Upper lobe of right lung (tissue), 1 donor: ENCODE results near the gene B3GNT7. TPM values are rescaled to one million over a fixed set of nuclear protein-coding genes. Genes with fewer than 3 reads are reported as not detected.

Experiments used
- ATAC-seq: fragments of 200-7000 bp; cut with Tn5 transposase; one replicate; pipeline ENCODE4 v1.9.1; 2020; ENCODE audit warnings: mild to moderate bottlenecking, moderate library complexity
- DNase-seq: peaks from one replicate; pipeline ENCODE4 v3.0.0-alpha.2; 2020
- H3K27ac ChIP-seq: fragments of 200-600 bp; one replicate; pipeline ENCODE4 v1.8.0; 2022
- H3K27me3 ChIP-seq: fragments of 200-600 bp; one replicate; pipeline ENCODE4 v1.8.0; 2022; ENCODE audit warnings: mild to moderate bottlenecking
- H3K36me3 ChIP-seq: fragments of 200-600 bp; one replicate; pipeline ENCODE4 v1.8.0; 2022
- H3K4me1 ChIP-seq: fragments of 200-600 bp; one replicate; pipeline ENCODE4 v1.8.0; 2022
- H3K4me3 ChIP-seq: fragments of 200-600 bp; one replicate; pipeline ENCODE4 v1.8.0; 2022; ENCODE audit warnings: mild to moderate bottlenecking
- H3K9me3 ChIP-seq: fragments of 200-600 bp; one replicate; pipeline ENCODE4 v1.8.0; 2022
- CTCF ChIP-seq: fragments of 200-600 bp; IDR thresholded peaks from one replicate; pipeline ENCODE4 v1.8.0; 2022; ENCODE audit warnings: antibody characterized with exemption
- intact Hi-C: fragments of 100-400 bp; cut with DNase I; formaldehyde crosslinking; loops from one replicate; pipeline ENCODE4 v1.11.0; 2022
- total RNA-seq: library from RNA; stranded (reverse); fragmentation: NEBNext Ultra II Directional; extraction: Animal tissue kit (Norgen Biotek cat#: 25700); gene quantifications from one replicate; pipeline ENCODE4 v1.2.1, GENCODE V29; 2021
- donor health status: DM: no; HTN: yes; CAD: no; lungs with severe emphysema.

The B3GNT7 gene
- total RNA-seq, 1 donor from 2014 or later = 53.5 TPM

- Histone ChIP-seq H3K36me3 (no peaks in the 10 kb centered on the region), H3K4me1 (peaks cover 3% of the 10 kb centered on the region), H3K27me3 (no peaks in the 10 kb centered on the region), H3K4me3 (no peak overlapping the region), H3K9me3 (peaks cover 3% of the 10 kb centered on the region), H3K27ac (no peak overlapping the region)
- ATAC-seq = no peak
- no peak for DNase-seq
- intact Hi-C loops = no loop called here
- no peak for TF ChIP-seq CTCF
Observed at GRCh38 chr2:231388725-231389346, 6.7 kb upstream of the B3GNT7 start.

- H3K27ac ChIP-seq = no peak overlapping the region
- peaks cover 11% of the 10 kb centered on the region for H3K4me1 ChIP-seq
- no peaks in the 10 kb centered on the region for H3K9me3 ChIP-seq
- H3K4me3 ChIP-seq = no peak overlapping the region
- no peaks in the 10 kb centered on the region for H3K36me3 ChIP-seq
- H3K27me3 ChIP-seq = peaks cover 5% of the 10 kb centered on the region
- no peak for TF ChIP-seq CTCF
- DNase-seq = no peak
- no peak for ATAC-seq
- intact Hi-C loops = loop anchor here (10.0 kb wide), 1 partner anchor 166 kb away; no protein-coding TSS in a partner anchor
Observed at GRCh38 chr2:231390667-231391066, 4.8 kb upstream of the B3GNT7 start.

GRCh38 chr2:231391981-231392380 is 3.5 kb upstream of the B3GNT7 start:
- H3K27ac ChIP-seq = no peak overlapping the region
- no peak overlapping the region for H3K4me3 ChIP-seq
- H3K27me3 ChIP-seq = peaks cover 5% of the 10 kb centered on the region
- ATAC-seq (no peak), DNase-seq (no peak)
- TF ChIP-seq CTCF = no peak
- intact Hi-C loops = loop anchor here (10.0 kb wide), 1 partner anchor 167 kb away; no protein-coding TSS in a partner anchor
- peaks cover 11% of the 10 kb centered on the region for H3K4me1 ChIP-seq
- no peaks in the 10 kb centered on the region for H3K9me3 ChIP-seq
- H3K36me3 ChIP-seq = no peaks in the 10 kb centered on the region

- Histone ChIP-seq H3K27ac (no peak overlapping the region), H3K36me3 (no peaks in the 10 kb centered on the region), H3K9me3 (no peaks in the 10 kb centered on the region), H3K4me1 (peaks cover 11% of the 10 kb centered on the region), H3K27me3 (peaks cover 5% of the 10 kb centered on the region), H3K4me3 (no peak overlapping the region)
- ATAC-seq (no peak), DNase-seq (no peak)
- intact Hi-C loops = loop anchor here (10.0 kb wide), 1 partner anchor 168 kb away; no protein-coding TSS in a partner anchor
- TF ChIP-seq CTCF = no peak
Observed at GRCh38 chr2:231392431-231393148, 2.9 kb upstream of the B3GNT7 start.

GRCh38 chr2:231393149-231394131 is 2.1 kb upstream of the B3GNT7 start:
- Histone ChIP-seq H3K27me3 (peaks cover 5% of the 10 kb centered on the region), H3K27ac (peak overlapping the region; percentile 77), H3K4me3 (no peak overlapping the region), H3K9me3 (no peaks in the 10 kb centered on the region), H3K36me3 (peaks cover 3% of the 10 kb centered on the region), H3K4me1 (peaks cover 11% of the 10 kb centered on the region)
- intact Hi-C loops = loop anchor here (10.0 kb wide), 1 partner anchor 169 kb away; no protein-coding TSS in a partner anchor
- peak; percentile 23 for TF ChIP-seq CTCF
- no peak for ATAC-seq
- DNase-seq = peak; percentile 79
